Mammary epithelial cell (primary cell): Measurements from ENCODE around the gene S1PR4.

Source experiments
- EZH2 ChIP-seq: IDR thresholded peaks from 2 replicates; pipeline ENCODE4 v1.6.1; 2012; ENCODE audit warnings: low read length, inconsistent platforms, borderline replicate concordance
- TF ChIP-seq, protein P1 (sequence below), 2 donors: IDR thresholded peaks in 1 of 2; conservative IDR thresholded peaks in 1 of 2; 2 replicates each; pipeline ENCODE4 v1.5.1; 2011 to 2012; ENCODE audit warnings: inconsistent platforms in 2 of 2, low read length in 2 of 2, mild to moderate bottlenecking in 2 of 2, control low read depth in 1 of 2, low read depth in 1 of 2; ENCODE audit not compliant: insufficient read depth in 1 of 2; ENCODE audit errors: extremely low read depth in 1 of 2

DNA sequence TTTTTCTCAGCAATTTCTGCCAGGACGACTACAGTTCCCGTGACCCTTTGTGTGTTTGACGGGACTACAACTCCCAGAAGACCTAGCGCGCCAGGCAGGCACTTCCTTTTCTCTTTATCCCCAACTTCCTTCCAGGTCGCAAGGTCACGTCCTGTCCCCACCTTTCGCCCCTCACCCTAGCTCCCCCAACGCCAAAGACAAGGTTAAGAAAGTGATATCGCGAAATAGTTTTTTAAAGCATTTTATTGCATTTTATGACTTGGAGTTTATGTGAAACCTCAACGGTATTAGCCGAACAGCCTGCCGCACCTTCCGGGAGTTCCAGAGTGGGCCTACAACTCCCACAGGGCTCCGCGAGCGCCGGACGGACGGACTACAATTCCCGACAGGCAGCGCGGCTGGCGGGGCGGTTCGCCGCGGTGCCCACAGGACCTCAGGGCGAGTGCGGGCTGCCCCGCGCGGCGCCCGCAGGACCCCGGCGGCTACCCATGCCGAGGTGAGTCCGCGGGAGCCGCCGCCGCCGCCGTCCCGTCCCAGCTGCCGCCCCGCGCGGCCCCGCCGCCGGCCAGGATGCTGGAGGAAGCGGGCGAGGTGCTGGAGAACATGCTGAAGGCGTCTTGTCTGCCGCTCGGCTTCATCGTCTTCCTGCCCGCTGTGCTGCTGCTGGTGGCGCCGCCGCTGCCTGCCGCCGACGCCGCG, 7.0 kb downstream of the S1PR4 start, which contains the start of gene NCLN:
- TF ChIP-seq, protein P1, sequence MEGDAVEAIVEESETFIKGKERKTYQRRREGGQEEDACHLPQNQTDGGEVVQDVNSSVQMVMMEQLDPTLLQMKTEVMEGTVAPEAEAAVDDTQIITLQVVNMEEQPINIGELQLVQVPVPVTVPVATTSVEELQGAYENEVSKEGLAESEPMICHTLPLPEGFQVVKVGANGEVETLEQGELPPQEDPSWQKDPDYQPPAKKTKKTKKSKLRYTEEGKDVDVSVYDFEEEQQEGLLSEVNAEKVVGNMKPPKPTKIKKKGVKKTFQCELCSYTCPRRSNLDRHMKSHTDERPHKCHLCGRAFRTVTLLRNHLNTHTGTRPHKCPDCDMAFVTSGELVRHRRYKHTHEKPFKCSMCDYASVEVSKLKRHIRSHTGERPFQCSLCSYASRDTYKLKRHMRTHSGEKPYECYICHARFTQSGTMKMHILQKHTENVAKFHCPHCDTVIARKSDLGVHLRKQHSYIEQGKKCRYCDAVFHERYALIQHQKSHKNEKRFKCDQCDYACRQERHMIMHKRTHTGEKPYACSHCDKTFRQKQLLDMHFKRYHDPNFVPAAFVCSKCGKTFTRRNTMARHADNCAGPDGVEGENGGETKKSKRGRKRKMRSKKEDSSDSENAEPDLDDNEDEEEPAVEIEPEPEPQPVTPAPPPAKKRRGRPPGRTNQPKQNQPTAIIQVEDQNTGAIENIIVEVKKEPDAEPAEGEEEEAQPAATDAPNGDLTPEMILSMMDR (conservative IDR thresholded peaks at IDR 0.05 in 1 of 2, IDR thresholded peaks at IDR 0.05 in 1 of 2; ENCODE audit: extremely low read depth in 1 of 2, insufficient read depth in 1 of 2, low read depth in 1 of 2, low read length in 2 of 2) = no peak
- no peak for TF ChIP-seq EZH2
